ENCODE data around the gene MET. TPM values are rescaled to one million over a fixed set of nuclear protein-coding genes. Genes with fewer than 3 reads are reported as not detected.

Gene MET
- polyA plus RNA-seq, 1 donor from 2014 or later: not detected

GRCh38 chr7:116663744-116664143 is 8.3 kb upstream of the MET start:
- Histone ChIP-seq H4K20me1 (ENCODE audit: insufficient read depth) (no peaks in the 10 kb centered on the region), H3K4me3 (ENCODE audit: low read length) (no peak overlapping the region), H3K27ac (ENCODE audit: low read length) (no peak overlapping the region), H3K9me2 (ENCODE audit: insufficient read depth, low read length) (no peaks in the 10 kb centered on the region), H3K36me3 (ENCODE audit: insufficient read depth, low read length) (no peaks in the 10 kb centered on the region), H3K9me3 (ENCODE audit: low read length) (no peaks in the 10 kb centered on the region), H3K79me2 (replicated peaks; ENCODE audit: insufficient read depth, low read length) (no peaks in the 10 kb centered on the region), H3K27me3 (ENCODE audit: insufficient read depth, low read depth, low read length) (no peaks in the 10 kb centered on the region), H3K4me2 (ENCODE audit: low read length) (no peak overlapping the region), H2AFZ (ENCODE audit: low read depth, low read length) (no peak overlapping the region), H3K9ac (ENCODE audit: low read length) (no peak overlapping the region), H3F3A (ENCODE audit: insufficient read depth, low read length, poor library complexity, severe bottlenecking) (no peaks in the 10 kb centered on the region)
- TF ChIP-seq, protein P1, sequence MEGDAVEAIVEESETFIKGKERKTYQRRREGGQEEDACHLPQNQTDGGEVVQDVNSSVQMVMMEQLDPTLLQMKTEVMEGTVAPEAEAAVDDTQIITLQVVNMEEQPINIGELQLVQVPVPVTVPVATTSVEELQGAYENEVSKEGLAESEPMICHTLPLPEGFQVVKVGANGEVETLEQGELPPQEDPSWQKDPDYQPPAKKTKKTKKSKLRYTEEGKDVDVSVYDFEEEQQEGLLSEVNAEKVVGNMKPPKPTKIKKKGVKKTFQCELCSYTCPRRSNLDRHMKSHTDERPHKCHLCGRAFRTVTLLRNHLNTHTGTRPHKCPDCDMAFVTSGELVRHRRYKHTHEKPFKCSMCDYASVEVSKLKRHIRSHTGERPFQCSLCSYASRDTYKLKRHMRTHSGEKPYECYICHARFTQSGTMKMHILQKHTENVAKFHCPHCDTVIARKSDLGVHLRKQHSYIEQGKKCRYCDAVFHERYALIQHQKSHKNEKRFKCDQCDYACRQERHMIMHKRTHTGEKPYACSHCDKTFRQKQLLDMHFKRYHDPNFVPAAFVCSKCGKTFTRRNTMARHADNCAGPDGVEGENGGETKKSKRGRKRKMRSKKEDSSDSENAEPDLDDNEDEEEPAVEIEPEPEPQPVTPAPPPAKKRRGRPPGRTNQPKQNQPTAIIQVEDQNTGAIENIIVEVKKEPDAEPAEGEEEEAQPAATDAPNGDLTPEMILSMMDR (IDR thresholded peaks at IDR 0.05; ENCODE audit: poor library complexity, severe bottlenecking): no peak
- TF ChIP-seq POLR2AphosphoS5 (IDR thresholded peaks at IDR 0.05): no peak
- no peak for TF ChIP-seq EZH2 (IDR thresholded peaks at IDR 0.05; ENCODE audit: borderline replicate concordance, insufficient read depth, low read length, poor library complexity, severe bottlenecking)
- no peak for TF ChIP-seq MXI1 (conservative IDR thresholded peaks at IDR 0.05; ENCODE audit: poor library complexity, severe bottlenecking)
- TF ChIP-seq SMC3 (conservative IDR thresholded peaks at IDR 0.05; ENCODE audit: poor library complexity): no peak

DNA sequence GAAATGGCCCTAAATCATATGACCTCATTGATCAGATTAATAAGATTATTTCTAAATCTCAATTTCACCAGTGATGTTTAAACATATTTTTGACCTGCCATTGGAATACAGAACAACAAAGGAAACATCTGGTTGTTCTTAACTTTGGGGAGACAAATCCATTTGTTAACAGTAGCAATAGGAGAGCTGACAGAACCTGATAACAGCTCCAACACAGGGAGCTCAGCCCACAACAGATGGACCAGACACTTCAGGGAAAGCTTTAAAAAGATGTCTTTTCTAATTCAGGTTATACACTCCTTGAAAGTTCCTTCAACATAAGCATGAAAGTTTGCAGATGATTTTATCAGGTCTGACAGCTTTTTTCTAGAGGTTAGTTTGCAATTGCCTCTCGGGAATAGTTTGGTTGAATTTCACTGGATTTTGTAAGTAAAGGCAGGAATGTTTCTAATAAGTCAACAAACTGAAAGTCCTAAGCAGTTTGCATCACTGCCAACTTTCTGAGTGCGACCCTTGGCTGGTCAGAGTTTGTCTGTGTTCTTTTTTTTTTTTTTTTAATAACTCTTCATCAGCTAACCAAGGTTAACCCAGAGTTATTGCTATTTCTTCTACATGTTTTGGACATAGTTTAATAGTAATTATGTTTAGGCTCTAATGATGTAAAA is 6.5 kb upstream of the MET start:
- H3K79me2 ChIP-seq (replicated peaks; ENCODE audit: insufficient read depth, low read length): no peaks in the 10 kb centered on the region
- no peak overlapping the region for H3K27ac ChIP-seq (ENCODE audit: low read length)
- no peak overlapping the region for H3K4me3 ChIP-seq (ENCODE audit: low read length)
- H4K20me1 ChIP-seq (ENCODE audit: insufficient read depth): no peaks in the 10 kb centered on the region
- no peak overlapping the region for H3K9ac ChIP-seq (ENCODE audit: low read length)
- H3K9me3 ChIP-seq (ENCODE audit: low read length): no peaks in the 10 kb centered on the region
- H3K36me3 ChIP-seq (ENCODE audit: insufficient read depth, low read length): no peaks in the 10 kb centered on the region
- H3K27me3 ChIP-seq (ENCODE audit: insufficient read depth, low read depth, low read length): no peaks in the 10 kb centered on the region
- H3F3A ChIP-seq (ENCODE audit: insufficient read depth, low read length, poor library complexity, severe bottlenecking): no peaks in the 10 kb centered on the region
- H3K4me2 ChIP-seq (ENCODE audit: low read length): no peak overlapping the region
- no peaks in the 10 kb centered on the region for H3K9me2 ChIP-seq (ENCODE audit: insufficient read depth, low read length)
- H2AFZ ChIP-seq (ENCODE audit: low read depth, low read length): no peak overlapping the region
- no peak for TF ChIP-seq POLR2AphosphoS5 (IDR thresholded peaks at IDR 0.05)
- TF ChIP-seq, protein P2, sequence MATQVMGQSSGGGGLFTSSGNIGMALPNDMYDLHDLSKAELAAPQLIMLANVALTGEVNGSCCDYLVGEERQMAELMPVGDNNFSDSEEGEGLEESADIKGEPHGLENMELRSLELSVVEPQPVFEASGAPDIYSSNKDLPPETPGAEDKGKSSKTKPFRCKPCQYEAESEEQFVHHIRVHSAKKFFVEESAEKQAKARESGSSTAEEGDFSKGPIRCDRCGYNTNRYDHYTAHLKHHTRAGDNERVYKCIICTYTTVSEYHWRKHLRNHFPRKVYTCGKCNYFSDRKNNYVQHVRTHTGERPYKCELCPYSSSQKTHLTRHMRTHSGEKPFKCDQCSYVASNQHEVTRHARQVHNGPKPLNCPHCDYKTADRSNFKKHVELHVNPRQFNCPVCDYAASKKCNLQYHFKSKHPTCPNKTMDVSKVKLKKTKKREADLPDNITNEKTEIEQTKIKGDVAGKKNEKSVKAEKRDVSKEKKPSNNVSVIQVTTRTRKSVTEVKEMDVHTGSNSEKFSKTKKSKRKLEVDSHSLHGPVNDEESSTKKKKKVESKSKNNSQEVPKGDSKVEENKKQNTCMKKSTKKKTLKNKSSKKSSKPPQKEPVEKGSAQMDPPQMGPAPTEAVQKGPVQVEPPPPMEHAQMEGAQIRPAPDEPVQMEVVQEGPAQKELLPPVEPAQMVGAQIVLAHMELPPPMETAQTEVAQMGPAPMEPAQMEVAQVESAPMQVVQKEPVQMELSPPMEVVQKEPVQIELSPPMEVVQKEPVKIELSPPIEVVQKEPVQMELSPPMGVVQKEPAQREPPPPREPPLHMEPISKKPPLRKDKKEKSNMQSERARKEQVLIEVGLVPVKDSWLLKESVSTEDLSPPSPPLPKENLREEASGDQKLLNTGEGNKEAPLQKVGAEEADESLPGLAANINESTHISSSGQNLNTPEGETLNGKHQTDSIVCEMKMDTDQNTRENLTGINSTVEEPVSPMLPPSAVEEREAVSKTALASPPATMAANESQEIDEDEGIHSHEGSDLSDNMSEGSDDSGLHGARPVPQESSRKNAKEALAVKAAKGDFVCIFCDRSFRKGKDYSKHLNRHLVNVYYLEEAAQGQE (IDR thresholded peaks at IDR 0.05; ENCODE audit: borderline replicate concordance): no peak
- no peak for TF ChIP-seq MXI1 (conservative IDR thresholded peaks at IDR 0.05; ENCODE audit: poor library complexity, severe bottlenecking)
- TF ChIP-seq EP300 (conservative IDR thresholded peaks at IDR 0.05; ENCODE audit: poor library complexity, severe bottlenecking): no peak
- TF ChIP-seq RAD21 (conservative IDR thresholded peaks at IDR 0.05): no peak
- TF ChIP-seq, protein P1 (IDR thresholded peaks at IDR 0.05; ENCODE audit: poor library complexity, severe bottlenecking): no peak
- TF ChIP-seq SMC3 (conservative IDR thresholded peaks at IDR 0.05; ENCODE audit: poor library complexity): no peak
- TF ChIP-seq EZH2 (IDR thresholded peaks at IDR 0.05; ENCODE audit: borderline replicate concordance, insufficient read depth, low read length, poor library complexity, severe bottlenecking): no peak
- TF ChIP-seq TAF1 (IDR thresholded peaks at IDR 0.05; ENCODE audit: low read depth): no peak
